Aorta (tissue), 5 donors: ENCODE results near the gene PRDM10. TPM values are rescaled to one million over a fixed set of nuclear protein-coding genes. Genes with fewer than 3 reads are reported as not detected.
A peak's percentile ranks its signal among the peaks of the same experiment; 100 is the strongest.

Source experiments
- ATAC-seq: fragments of 200-7000 bp; cut with Tn5 transposase; one replicate; pipeline ENCODE4 v1.9.1; 2022; ENCODE audit warnings: moderate library complexity; ENCODE audit not compliant: low FRiP score
- DNase-seq, 2 donors: peaks; one replicate each; pipeline ENCODE4 v3.0.0-alpha.2; 2020
- H3K27ac ChIP-seq, 2 donors: one replicate each; pipeline ENCODE4 v1.5.1; 2013; ENCODE audit warnings: low read length in 2 of 2, mild to moderate bottlenecking in 2 of 2, moderate library complexity in 2 of 2, control low read depth in 1 of 2, inconsistent platforms in 1 of 2, low read depth in 1 of 2
- H3K27me3 ChIP-seq, 2 donors: one replicate each; pipeline ENCODE4 v1.6.1; 2013; ENCODE audit warnings: control low read depth in 1 of 2, low read length in 1 of 2, mild to moderate bottlenecking in 1 of 2, moderate library complexity in 1 of 2; ENCODE audit not compliant: insufficient read depth in 2 of 2, control insufficient read depth in 1 of 2
- H3K36me3 ChIP-seq, 2 donors: one replicate each; pipeline ENCODE4 v1.6.1; 2013; ENCODE audit warnings: control low read depth in 1 of 2, low read length in 1 of 2, mild to moderate bottlenecking in 1 of 2; ENCODE audit not compliant: insufficient read depth in 2 of 2, control insufficient read depth in 1 of 2
- H3K4me1 ChIP-seq, 2 donors: one replicate each; pipeline ENCODE4 v1.6.1; 2013; ENCODE audit warnings: low read length in 2 of 2, control low read depth in 1 of 2, mild to moderate bottlenecking in 1 of 2, moderate library complexity in 1 of 2; ENCODE audit not compliant: insufficient read depth in 2 of 2, control insufficient read depth in 1 of 2
- H3K4me3 ChIP-seq, 2 donors: one replicate each; pipeline ENCODE4 v1.5.1; 2013; ENCODE audit warnings: low read length in 2 of 2, control low read depth in 1 of 2, mild to moderate bottlenecking in 1 of 2
- H3K9me3 ChIP-seq: one replicate; pipeline ENCODE4 v1.6.1; 2013; ENCODE audit warnings: mild to moderate bottlenecking, low read length; ENCODE audit not compliant: control insufficient read depth
- WGBS, 2 donors: extraction: QIAGEN DNeasy Blood & Tissue Kit; methylation state at CpG; one replicate each; pipeline ENCODE4 v1.1.7; 2013; 5-methylcytosine and 5-hydroxymethylcytosine counted together
- intact Hi-C, 2 donors: fragments of 100-400 bp; cut with DNase I; formaldehyde crosslinking; loops; one replicate each; pipeline versions ENCODE4 v1.14.2 to v1.15.0; 2022
- polyA plus RNA-seq, 2 donors: library from polyadenylated mRNA; stranded (reverse); fragments of 200-250 nt; gene quantifications; one replicate each; pipeline ENCODE4 v1.2.3, GENCODE V29; 2013
- total RNA-seq, 2 donors: library from RNA; stranded (reverse); fragmentation: NEBNext Ultra II Directional; extraction: Animal tissue kit (Norgen Biotek cat#: 25700); gene quantifications; one replicate each; pipeline ENCODE4 v1.2.1, GENCODE V29; 2021
- donor health status: healthy with polysubstance abuse.
- donor health status: Bipolar disorder and iron deficiency.
- donor health status: DM: no; HTN: no; CAD: no.
- donor health status: DM: no; HTN: no; CAD: no.
- donor health status: DM: yes; HTN: yes; CAD: no.

The PRDM10 gene
- total and polyA plus RNA-seq, 4 donors: 1.5 to 14.9 (median 5.1) TPM

DNA sequence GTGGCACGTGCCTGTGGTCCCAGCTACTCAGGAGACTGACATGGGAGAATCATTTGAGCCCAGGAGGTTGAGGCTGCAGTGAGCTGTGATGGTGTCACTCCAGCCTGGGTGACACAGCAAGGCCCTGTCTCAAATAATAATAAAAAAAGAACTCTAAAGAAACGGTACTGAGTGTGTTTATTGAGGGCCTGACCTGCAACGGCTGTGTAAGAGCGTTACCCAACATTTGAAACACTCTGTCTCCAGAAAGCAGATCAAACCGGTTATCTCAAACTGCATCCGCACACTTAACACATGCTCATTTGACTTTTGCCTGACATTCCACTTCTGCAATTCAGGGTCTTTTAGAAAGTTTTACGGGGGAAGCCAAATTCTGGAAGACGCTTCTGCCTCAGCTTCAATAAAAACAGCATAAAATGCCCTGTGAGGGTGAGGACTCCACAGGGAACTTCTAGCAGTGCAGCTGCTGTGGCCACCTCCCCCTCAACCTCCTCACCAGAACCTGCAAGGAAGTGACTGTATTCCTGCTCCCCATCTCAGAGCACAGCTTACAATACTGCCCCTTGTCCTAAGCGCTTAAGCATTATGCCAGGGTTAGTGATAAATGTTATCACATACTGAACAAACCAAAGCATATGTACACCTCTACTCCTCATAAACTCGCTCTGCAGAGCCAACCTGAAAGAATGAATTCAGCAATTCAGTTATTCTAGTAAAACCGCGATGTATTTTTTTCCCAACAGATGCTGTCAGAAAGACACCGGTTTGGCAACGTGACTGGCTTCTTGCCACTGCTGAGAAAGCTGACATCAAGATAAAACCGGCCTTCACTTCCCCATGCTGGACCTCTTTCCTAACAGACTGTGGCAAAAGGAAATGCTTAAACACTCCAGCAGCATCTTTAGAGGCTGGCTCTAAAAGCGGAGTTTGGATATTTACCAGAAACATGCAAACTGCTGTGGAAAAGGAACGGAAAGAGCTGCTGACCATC is 52.2 kb downstream of the PRDM10 start:
- Histone ChIP-seq H3K9me3 (no peaks in the 10 kb centered on the region), H3K4me1 (no peaks in the 10 kb centered on the region), H3K27ac (no peak overlapping the region), H3K36me3 (peaks cover 0 to 4% of the 10 kb centered on the region in 2 donors), H3K4me3 (no peak overlapping the region), H3K27me3 (no peaks in the 10 kb centered on the region)
- intact Hi-C loops: no loop called here
- WGBS, 2 donors: 62 to 64% methylated on average over 17 of the region's 17 CpGs
- DNase-seq: peak in 1 of 2 donors; percentile 82
- no peak for ATAC-seq

DNA sequence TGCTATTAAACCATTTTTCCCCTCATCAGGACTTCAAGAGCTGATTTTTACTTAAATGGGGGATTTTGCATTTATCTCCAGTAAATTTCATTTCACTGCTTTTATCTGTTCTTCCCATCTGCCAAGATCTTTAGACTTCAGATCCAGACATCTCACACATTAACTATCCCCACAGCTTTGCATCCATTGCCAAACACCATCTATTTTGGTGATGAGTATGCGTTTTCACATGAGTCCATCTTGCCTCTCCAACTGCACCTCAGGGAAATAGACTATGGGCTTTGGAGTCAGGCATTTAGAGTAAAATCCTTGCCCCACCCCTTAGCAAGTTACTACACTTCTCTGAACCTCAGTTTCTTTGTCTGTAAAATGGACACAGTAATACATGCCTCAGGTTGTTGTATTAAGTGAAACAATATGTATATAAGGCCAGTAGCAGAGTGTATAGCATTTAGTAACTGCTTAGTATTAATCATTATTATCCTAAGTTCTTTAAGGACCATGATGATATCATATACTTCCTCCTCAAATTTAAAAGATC is 53.6 kb downstream of the PRDM10 start:
- DNase-seq: no peak
- intact Hi-C loops: no loop called here
- no peak for ATAC-seq
- Histone ChIP-seq H3K27ac (no peak overlapping the region), H3K27me3 (no peaks in the 10 kb centered on the region), H3K9me3 (no peaks in the 10 kb centered on the region), H3K4me3 (no peak overlapping the region), H3K4me1 (no peaks in the 10 kb centered on the region), H3K36me3 (peaks cover 0 to 7% of the 10 kb centered on the region in 2 donors)
- WGBS, 2 donors: 88 to 95% methylated on average over 1 of the region's 1 CpG

DNA sequence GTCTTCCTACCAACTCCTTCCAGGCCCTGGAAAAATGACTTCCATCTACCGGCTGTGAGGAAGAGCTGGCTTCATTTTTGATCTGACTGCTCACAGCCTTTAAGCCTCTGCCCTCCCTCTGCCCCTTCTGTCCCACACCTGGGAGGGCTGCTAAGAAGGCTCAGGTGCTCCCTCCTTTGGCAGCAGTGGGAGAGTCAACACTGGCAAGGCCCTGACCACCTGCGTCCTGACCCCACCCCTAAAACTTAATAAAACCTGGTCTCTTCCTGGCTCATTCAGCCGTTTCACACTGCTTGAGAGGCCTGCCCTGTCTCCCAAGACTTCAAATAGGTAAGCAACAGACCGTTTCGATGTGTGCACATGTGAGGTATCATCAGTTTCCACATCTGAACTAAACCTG is 55.2 kb downstream of the PRDM10 start:
- intact Hi-C loops: no loop called here

DNA sequence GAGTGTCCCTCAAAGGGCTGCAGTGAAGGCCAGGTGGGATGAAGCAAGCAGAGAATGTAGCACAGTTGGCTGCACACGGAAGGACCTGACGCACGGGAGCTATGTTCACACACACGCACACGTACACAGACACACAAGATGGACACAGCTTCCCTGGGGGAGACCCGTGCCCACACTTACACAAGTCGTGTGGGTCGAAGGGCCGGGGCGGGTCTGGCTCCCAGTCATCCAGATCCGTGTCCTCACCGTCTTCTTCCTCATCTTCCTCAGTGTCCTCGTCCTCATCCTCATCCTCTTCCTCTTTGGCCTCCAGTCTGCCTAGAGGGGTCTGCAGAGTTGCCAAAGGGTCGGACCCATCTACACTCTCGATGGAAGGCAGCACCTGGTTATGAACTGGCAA is 55.7 kb downstream of the PRDM10 start:
- WGBS, 2 donors: 96% methylated on average over 15 of the region's 15 CpGs
- intact Hi-C loops: no loop called here
- Histone ChIP-seq H3K4me1 (no peaks in the 10 kb centered on the region), H3K27me3 (no peaks in the 10 kb centered on the region), H3K27ac (no peak overlapping the region), H3K4me3 (no peak overlapping the region), H3K9me3 (no peaks in the 10 kb centered on the region), H3K36me3 (peaks cover 3 to 7% of the 10 kb centered on the region in 2 donors)
- ATAC-seq (no peak), DNase-seq (no peak)

More for the DNA sequence above, 55.2 kb downstream of the PRDM10 start:
- Histone ChIP-seq H3K9me3 (no peaks in the 10 kb centered on the region), H3K4me1 (no peaks in the 10 kb centered on the region), H3K36me3 (peaks cover 3 to 7% of the 10 kb centered on the region in 2 donors), H3K27me3 (no peaks in the 10 kb centered on the region), H3K4me3 (no peak overlapping the region), H3K27ac (no peak overlapping the region)
- DNase-seq (no peak), ATAC-seq (no peak)
- WGBS, 2 donors: 90 to 93% methylated on average over 5 of the region's 5 CpGs

DNA sequence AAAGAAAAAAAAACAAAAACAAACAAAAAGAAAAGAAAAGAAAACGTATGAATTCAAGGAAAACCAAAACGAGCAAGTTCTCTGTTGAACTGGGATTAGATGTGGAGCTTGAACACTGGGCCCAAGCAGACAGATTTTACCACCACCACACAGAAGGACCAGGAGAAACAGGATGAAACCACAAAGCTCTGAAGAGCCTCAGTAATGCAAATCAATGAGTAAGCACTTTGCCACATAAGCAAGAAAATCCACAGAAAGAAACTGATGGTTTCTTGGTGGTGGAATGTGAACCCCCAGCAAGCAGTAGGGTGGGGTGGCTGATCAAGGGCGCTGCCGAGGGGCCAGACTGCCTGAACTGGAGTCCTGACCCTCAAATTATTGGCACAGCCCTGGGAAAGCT is 56.4 kb downstream of the PRDM10 start:
- Histone ChIP-seq H3K27me3 (no peaks in the 10 kb centered on the region), H3K36me3 (peaks cover 3 to 7% of the 10 kb centered on the region in 2 donors)
- ATAC-seq: no peak

DNA sequence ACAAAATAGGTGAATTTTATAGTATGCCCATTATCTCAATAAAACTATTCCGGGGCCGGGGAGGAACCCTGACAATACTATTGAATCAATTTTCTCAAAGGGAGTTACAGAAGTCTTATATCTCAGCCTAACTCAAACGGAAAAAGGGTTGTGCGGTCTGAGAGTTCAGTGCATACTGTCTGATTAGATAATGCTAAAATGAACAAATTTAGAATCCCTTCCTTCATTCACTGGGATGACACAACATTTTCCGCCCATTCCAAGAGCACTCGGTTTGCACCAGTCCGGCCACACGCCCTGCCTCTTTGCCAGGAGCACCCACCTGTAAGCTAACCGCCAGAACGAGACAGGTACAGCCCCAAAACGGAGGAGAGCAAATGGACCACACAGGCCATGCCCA is 57.3 kb downstream of the PRDM10 start:
- no peak overlapping the region for H3K27ac ChIP-seq
- intact Hi-C loops: no loop called here
- ATAC-seq: no peak
- no peaks in the 10 kb centered on the region for H3K4me1 ChIP-seq
- H3K9me3 ChIP-seq: no peaks in the 10 kb centered on the region
- 93 to 94% methylated on average over 11 of the region's 11 CpGs for WGBS, 2 donors
- no peaks in the 10 kb centered on the region for H3K27me3 ChIP-seq
- peaks cover 3 to 7% of the 10 kb centered on the region in 2 donors for H3K36me3 ChIP-seq
- H3K4me3 ChIP-seq: no peak overlapping the region
- no peak for DNase-seq

More for the DNA sequence above, 56.4 kb downstream of the PRDM10 start:
- intact Hi-C loops: no loop called here
- H3K4me3 ChIP-seq: no peak overlapping the region
- H3K27ac ChIP-seq: no peak overlapping the region
- no peaks in the 10 kb centered on the region for H3K9me3 ChIP-seq
- no peaks in the 10 kb centered on the region for H3K4me1 ChIP-seq
- 62 to 76% methylated on average over 4 of the region's 4 CpGs for WGBS, 2 donors
- no peak for DNase-seq

DNA sequence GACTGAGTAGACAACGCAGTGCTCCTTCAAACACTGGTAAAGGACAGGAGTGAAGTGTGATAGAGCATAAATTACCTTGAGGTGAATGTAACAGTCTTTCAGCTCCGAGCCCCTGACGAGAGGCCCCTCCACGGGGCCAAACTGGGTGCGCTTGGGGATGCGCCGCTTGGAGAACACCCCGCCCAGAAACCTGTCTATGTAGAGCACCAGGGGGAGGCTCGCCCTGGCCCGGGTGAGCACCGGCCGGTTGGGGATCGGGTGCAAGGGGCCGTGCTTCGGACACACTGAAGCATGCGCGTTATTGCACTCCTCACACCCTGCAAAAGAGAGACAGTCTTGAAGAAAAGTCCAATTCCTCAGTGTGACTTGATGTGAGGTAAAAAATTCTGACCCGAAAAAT is 57.9 kb downstream of the PRDM10 start:
- no peak for DNase-seq
- Histone ChIP-seq H3K27ac (no peak overlapping the region), H3K4me1 (no peaks in the 10 kb centered on the region), H3K27me3 (no peaks in the 10 kb centered on the region), H3K9me3 (no peaks in the 10 kb centered on the region), H3K36me3 (peaks cover 3 to 7% of the 10 kb centered on the region in 2 donors), H3K4me3 (no peak overlapping the region)
- intact Hi-C loops: no loop called here
- no peak for ATAC-seq
- WGBS, 2 donors: 97 to 98% methylated on average over 18 of the region's 18 CpGs

DNA sequence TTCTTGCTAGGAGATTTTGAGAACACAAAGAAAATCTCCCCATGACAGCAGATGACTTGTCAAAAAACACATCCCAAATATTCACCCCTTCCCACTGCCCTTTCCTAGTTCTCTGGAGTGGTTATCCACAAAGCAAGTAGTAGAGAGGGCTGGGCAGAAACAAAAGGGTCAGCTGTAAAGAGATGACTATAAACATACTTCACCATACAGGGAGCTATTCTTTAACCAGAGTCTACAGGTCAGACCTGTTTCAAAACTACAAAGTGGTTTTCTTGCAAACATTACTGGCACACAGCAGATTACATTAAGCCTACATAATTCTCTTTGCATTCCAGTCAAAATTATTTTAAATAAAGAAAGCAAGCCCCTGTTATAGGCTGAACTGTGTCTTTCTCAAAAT is 59.6 kb downstream of the PRDM10 start:
- DNase-seq (no peak), ATAC-seq (no peak)
- no peaks in the 10 kb centered on the region for H3K9me3 ChIP-seq
- intact Hi-C loops: no loop called here
- H3K27ac ChIP-seq: no peak overlapping the region
- no peak overlapping the region for H3K4me3 ChIP-seq
- no peaks in the 10 kb centered on the region for H3K4me1 ChIP-seq
- H3K36me3 ChIP-seq: peaks cover 3 to 10% of the 10 kb centered on the region in 2 donors
- H3K27me3 ChIP-seq: no peaks in the 10 kb centered on the region

DNA sequence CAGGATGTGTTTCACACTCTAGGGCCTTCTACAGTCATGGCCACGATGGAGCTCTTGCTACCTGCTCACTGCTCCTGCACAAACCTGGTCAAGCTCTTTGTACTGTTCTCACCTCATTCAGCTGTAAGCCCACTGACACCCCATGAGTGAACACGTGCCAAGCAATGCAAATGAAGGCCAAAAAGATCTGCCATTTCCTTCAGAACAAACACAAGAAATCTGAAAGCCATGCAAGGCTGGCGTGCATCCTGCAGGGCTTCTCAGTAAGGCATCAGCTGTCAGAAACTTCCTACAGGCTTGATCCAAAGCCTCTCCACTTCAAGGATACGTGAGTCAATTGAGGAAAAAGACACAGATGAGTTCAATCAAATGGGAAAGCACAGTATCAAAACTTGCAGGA is 63.1 kb downstream of the PRDM10 start:
- 77 to 85% methylated on average over 4 of the region's 4 CpGs for WGBS, 2 donors
- ATAC-seq: no peak

More for the DNA sequence above, 63.1 kb downstream of the PRDM10 start:
- H3K4me1 ChIP-seq: no peaks in the 10 kb centered on the region
- H3K27ac ChIP-seq: no peak overlapping the region
- no peaks in the 10 kb centered on the region for H3K27me3 ChIP-seq
- H3K36me3 ChIP-seq: peaks cover 3 to 4% of the 10 kb centered on the region in 2 donors
- no peak for DNase-seq
- H3K9me3 ChIP-seq: no peaks in the 10 kb centered on the region
- H3K4me3 ChIP-seq: no peak overlapping the region
- intact Hi-C loops: no loop called here
